Measurements from ENCODE around the gene KIAA0825. TPM values are rescaled to one million over a fixed set of nuclear protein-coding genes. Genes with fewer than 3 reads are reported as not detected.

The KIAA0825 gene
- total RNA-seq, 2 donors from 2014 or later, result 4.1 to 4.3 TPM

- Histone ChIP-seq H3K36me3 (no peaks in the 10 kb centered on the region), H3K4me1 (ENCODE audit: control insufficient read depth in 1 of 2, low read depth in 2 of 2) (no peaks in the 10 kb centered on the region), H3K9me3 (no peaks in the 10 kb centered on the region), H3K27me3 (replicated peaks; ENCODE audit: insufficient read depth) (no peaks in the 10 kb centered on the region), H3K27ac (no peak overlapping the region), H3K4me3 (no peak overlapping the region)
- TF ChIP-seq CTCF (IDR thresholded peaks at IDR 0.05), result no peak
- ATAC-seq (ENCODE audit: insufficient number of reproducible peaks, low FRiP score, low read depth) (no peak), DNase-seq (ENCODE audit: low spot score) (no peak)
Observed at GRCh38 chr5:94353605-94354004, 264.8 kb downstream of the KIAA0825 start.

- Histone ChIP-seq H3K27ac (no peak overlapping the region), H3K27me3 (replicated peaks; ENCODE audit: insufficient read depth) (no peaks in the 10 kb centered on the region), H3K9me3 (no peaks in the 10 kb centered on the region), H3K36me3 (no peaks in the 10 kb centered on the region), H3K4me1 (ENCODE audit: control insufficient read depth in 1 of 2, low read depth in 2 of 2) (no peaks in the 10 kb centered on the region), H3K4me3 (no peak overlapping the region)
- DNase-seq (ENCODE audit: low spot score), result no peak
- no peak for ATAC-seq (ENCODE audit: insufficient number of reproducible peaks, low FRiP score, low read depth)
- no peak for TF ChIP-seq CTCF (IDR thresholded peaks at IDR 0.05)
Observed at GRCh38 chr5:94347130-94347529, 271.3 kb downstream of the KIAA0825 start.

GRCh38 chr5:94345257-94345656, 273.1 kb downstream of the KIAA0825 start:
- Histone ChIP-seq H3K36me3 (no peaks in the 10 kb centered on the region), H3K4me3 (no peak overlapping the region), H3K27me3 (replicated peaks; ENCODE audit: insufficient read depth) (no peaks in the 10 kb centered on the region), H3K27ac (no peak overlapping the region), H3K9me3 (no peaks in the 10 kb centered on the region), H3K4me1 (ENCODE audit: control insufficient read depth in 1 of 2, low read depth in 2 of 2) (no peaks in the 10 kb centered on the region)
- DNase-seq (ENCODE audit: low spot score) (no peak), ATAC-seq (ENCODE audit: insufficient number of reproducible peaks, low FRiP score, low read depth) (no peak)
- no peak for TF ChIP-seq CTCF (IDR thresholded peaks at IDR 0.05)

- no peaks in the 10 kb centered on the region for H3K36me3 ChIP-seq
- H3K9me3 ChIP-seq, result no peaks in the 10 kb centered on the region
- no peak overlapping the region for H3K4me3 ChIP-seq
- no peaks in the 10 kb centered on the region for H3K27me3 ChIP-seq (replicated peaks; ENCODE audit: insufficient read depth)
- no peak for ATAC-seq (ENCODE audit: insufficient number of reproducible peaks, low FRiP score, low read depth)
- H3K27ac ChIP-seq, result no peak overlapping the region
- TF ChIP-seq CTCF (IDR thresholded peaks at IDR 0.05), result no peak
- no peaks in the 10 kb centered on the region for H3K4me1 ChIP-seq (ENCODE audit: control insufficient read depth in 1 of 2, low read depth in 2 of 2)
- no peak for DNase-seq (ENCODE audit: low spot score)
Observed at GRCh38 chr5:94337617-94338016, 280.8 kb downstream of the KIAA0825 start.

- no peaks in the 10 kb centered on the region for H3K27me3 ChIP-seq (replicated peaks; ENCODE audit: insufficient read depth)
- no peaks in the 10 kb centered on the region for H3K4me1 ChIP-seq (ENCODE audit: control insufficient read depth in 1 of 2, low read depth in 2 of 2)
- H3K4me3 ChIP-seq, result no peak overlapping the region
- ATAC-seq (ENCODE audit: insufficient number of reproducible peaks, low FRiP score, low read depth) (no peak), DNase-seq (ENCODE audit: low spot score) (no peak)
- H3K27ac ChIP-seq, result no peak overlapping the region
- H3K36me3 ChIP-seq, result no peaks in the 10 kb centered on the region
- no peak for TF ChIP-seq CTCF (IDR thresholded peaks at IDR 0.05)
- H3K9me3 ChIP-seq, result no peaks in the 10 kb centered on the region
Observed at GRCh38 chr5:94335936-94336335, 282.5 kb downstream of the KIAA0825 start.

Data from thoracic aorta (tissue), 2 donors.